Measurements from ENCODE around the gene DPEP1.
A peak's percentile ranks its signal among the peaks of the same experiment; 100 is the strongest.
"Not testable (repeated sequence)": the region's sequence is repeated elsewhere in the genome, so short reads cannot be mapped to it uniquely, and the experiment has no call there.

DPEP1 gene

GRCh38 chr16:89656435-89657121, 43.1 kb downstream of the DPEP1 start:
- no peak for DNase-seq

DNA sequence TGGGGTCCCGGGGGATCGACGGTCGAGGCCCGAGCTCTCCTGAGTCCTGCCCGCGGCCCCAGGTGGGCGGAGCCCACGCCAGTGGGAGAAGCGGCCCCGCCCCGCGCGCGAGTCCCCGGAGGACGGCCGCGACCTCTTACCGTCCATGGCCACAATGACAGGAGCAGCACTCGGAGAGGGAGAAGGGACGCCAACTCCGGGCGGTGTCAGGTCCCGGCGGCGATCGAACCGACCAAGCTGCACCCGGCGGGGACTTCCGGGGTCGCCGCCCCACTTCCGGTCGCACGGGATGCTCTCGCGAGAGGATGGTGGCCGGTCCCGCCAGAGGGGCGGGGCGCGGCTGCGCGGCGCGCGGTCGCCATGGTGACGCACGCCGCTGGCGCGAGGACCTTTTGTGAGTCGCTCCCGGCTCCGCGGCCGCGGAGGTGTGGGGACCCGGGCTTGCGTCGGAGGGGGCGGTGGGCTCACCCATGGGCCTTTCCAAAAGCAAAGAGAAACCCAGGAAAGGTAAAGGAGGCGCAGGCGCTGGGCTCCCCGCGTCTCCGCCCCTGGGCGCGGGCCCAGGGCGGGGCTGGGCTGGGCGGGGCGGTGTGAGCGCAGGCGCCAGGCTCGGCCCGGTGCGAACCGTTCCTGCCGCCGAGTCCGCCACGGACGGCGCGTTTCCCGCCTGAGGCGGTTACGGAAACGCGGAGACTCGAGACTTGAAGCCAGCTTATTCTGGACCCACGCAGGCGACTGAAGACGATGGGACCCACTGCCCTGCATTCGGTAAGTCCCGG, 44.2 kb downstream of the DPEP1 start, which contains the start of the genes CHMP1A and SPATA33:
TSS of gene CHMP1A (minus strand) at position 267 of the 779 bp plus-strand sequence. CDS start at position 147, 120 bp downstream.
TSS of gene SPATA33 (plus strand) at position 395 of the 779 bp plus-strand sequence. CDS start at position 471, 76 bp downstream.
- peak; percentile 39 for DNase-seq

- no peak for DNase-seq
Observed at GRCh38 chr16:89658221-89658879, 44.9 kb downstream of the DPEP1 start.

- no peak for DNase-seq
Observed at GRCh38 chr16:89660146-89660545, 46.7 kb downstream of the DPEP1 start.

- DNase-seq, result no peak
Observed at GRCh38 chr16:89661215-89661614, 47.8 kb downstream of the DPEP1 start.

DNA sequence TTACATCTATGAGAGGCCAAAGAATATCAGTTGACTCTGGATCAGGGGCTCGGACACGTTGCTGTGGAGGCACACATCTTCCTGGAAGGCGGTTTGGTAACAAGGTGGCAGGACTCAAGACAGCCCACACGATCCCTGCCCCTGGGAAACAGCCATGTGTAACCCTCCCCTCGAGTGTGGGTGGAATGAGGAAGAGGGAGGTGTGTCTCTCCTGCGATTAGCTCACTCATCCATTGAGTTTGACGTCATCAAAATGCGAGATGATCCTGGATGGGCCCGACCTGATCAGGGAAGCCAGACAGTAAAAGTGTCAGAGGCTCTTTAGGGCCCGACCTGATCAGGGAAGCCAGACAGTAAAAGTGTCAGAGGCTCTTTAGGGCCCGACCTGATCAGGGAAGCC, 50.8 kb downstream of the DPEP1 start:
- not testable (repeated sequence) for DNase-seq

GRCh38 chr16:89667000-89667399, 53.6 kb downstream of the DPEP1 start:
- DNase-seq, result not testable (repeated sequence)

DNA sequence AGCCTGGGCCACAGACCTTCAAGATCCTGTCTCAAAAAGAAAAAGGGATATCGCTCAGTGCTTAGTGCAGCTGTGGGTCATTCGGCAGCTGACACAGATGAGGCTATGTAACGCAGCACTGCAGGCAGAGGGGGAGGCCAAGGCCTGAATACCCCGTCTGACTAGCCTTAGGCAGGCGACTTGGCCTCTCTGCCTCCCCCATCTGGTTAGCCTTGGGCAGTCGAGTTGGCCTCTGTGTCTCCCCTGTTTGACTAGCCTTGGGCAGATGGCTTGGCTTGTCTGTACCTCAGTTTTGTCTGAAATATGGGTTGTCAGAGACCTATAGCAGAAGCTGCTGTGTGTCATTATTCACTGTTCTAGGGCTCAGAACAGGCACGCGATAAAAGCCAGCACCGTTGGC, 54.2 kb downstream of the DPEP1 start:
- no peak for DNase-seq

GRCh38 chr16:89668790-89669158, 55.3 kb downstream of the DPEP1 start:
- DNase-seq, result no peak

DNA sequence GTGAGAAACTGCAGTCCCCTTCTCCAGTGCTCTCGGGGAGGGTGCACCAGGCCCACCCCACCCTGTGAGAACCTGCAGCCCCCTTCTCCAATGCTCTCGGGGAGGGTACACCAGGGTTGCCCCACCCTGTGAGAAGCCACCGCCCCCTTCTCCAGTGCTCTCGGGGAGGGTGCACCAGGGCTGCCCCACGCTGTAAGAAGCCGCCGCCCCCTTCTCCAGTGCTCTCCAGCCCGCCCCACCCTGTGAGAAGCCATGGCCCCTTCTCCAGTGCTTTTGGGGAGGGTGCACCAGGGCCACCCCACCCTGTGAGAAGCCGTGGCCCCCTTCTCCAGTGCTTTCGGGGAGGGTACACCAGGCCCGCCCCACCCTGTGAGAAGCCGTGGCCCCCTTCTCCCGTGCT, 56.3 kb downstream of the DPEP1 start:
- DNase-seq, result no peak

DNA sequence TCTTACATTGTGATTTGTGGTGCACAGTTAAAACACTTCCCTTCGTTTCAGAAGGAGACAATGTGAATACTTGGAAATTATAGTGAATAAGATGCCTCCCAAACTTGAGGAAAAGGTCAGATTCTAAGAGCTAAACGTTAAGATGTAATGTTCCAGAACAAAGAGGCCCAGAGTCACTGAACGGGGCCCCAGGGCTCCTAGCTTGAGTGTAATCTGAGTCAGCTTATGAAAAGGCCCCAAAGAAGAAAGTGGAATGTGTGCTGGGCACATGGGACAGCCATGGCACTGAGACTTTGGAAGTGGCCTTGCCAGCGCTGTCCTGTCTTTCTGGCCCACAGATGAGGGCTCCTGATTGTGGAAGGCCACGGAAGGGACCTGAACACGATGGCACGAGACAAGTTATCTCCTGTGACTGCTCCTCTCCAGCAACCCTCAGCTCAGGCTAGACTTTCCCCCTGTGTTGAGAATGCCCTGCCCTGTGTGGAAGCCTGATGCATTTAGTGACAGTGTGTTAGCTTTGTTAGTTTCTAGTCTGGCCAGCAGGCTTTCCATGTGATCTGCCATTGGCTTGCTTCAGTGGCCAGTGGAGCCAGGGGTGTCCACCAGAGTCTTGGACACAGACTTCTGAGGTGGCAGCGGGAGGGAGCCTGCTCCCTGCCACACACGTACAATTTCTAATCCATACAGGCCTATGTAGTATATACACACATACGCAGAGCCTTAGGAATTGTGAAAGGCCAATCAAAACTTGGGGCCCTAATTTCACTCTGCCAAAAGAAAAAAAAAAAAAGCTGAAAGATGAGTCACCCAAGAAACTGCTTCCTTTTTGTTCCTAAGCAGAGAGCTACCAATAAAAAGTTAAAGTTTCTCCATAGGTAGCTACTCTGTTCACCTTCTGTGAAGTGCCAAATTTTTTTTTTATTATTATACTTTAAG, 57.3 kb downstream of the DPEP1 start:
- no peak for DNase-seq

DNA sequence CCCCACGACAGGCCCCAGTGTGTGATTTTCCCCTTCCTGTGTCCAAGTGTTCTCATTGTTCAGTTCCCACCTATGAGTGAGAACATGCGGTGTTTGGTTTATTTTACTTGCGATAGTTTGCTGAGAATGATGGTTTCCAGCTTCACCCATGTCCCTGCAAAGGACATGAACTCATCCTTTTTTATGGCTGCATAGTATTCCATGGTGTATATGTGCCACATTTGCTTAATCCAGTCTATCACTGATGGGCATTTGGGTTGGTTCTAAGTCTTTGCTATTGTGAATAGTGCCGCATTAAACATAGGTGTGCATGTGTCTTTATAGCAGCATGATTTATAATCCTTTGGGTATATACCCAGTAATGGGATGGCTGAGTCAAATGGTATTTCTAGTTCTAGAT, 58.1 kb downstream of the DPEP1 start:
- DNase-seq, result not testable (repeated sequence)

- DNase-seq, result no peak
Observed at GRCh38 chr16:89672177-89672941, 58.9 kb downstream of the DPEP1 start.

- no peak for DNase-seq
Observed at GRCh38 chr16:89678258-89678657, 64.8 kb downstream of the DPEP1 start.

DNA sequence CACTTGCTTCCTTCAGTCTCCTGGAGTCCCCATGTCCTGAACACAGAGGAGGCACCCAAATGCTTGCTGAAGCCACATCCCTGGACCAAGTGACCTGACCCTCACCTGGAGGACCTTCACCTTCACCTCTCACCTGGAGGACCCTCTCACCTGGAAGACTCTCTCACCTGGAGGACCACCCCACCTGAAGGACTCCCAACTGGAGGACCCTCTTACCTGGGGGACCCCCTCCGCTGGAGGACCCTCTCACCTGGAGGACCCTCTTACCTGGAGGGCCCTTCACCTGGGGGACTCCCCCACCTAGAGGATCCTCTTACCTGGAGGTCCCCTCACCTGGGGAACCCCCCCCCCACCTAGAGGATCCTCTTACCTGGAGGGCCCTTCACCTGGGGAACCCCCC, 72.5 kb downstream of the DPEP1 start:
- no peak for DNase-seq

DNA sequence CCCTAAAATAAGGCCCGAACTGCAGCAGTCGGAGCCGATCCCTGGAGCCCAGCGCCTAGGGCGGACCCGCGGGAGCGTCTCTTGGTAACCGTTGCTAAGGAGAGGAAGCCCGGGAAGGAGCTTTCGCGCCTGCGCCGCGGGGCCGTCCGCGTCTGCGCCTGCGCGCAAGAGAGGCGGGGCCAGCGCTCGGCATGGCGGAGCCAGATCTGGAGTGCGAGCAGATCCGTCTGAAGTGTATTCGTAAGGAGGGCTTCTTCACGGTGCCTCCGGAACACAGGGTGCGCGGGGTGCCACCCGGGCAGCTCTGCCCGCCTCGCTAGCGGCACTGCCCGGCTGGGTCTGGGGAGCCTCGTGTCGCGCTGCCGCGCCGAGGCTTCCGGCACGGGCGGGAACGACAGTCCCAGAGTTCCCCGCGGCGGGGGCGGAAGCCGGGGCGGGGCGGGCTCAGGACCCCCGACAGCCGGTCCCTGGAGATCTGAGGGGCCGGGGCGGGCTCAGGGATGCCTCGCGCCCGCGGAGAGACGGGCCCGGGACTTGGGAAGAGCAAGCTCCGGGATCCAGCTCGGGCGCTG, 73.2 kb downstream of the DPEP1 start, which contains the start of gene CDK10:
TSS of gene CDK10 (plus strand) at position 170 of the 572 bp plus-strand sequence. CDS start at position 192, 22 bp downstream.
- DNase-seq, result peak; percentile 56

DNA sequence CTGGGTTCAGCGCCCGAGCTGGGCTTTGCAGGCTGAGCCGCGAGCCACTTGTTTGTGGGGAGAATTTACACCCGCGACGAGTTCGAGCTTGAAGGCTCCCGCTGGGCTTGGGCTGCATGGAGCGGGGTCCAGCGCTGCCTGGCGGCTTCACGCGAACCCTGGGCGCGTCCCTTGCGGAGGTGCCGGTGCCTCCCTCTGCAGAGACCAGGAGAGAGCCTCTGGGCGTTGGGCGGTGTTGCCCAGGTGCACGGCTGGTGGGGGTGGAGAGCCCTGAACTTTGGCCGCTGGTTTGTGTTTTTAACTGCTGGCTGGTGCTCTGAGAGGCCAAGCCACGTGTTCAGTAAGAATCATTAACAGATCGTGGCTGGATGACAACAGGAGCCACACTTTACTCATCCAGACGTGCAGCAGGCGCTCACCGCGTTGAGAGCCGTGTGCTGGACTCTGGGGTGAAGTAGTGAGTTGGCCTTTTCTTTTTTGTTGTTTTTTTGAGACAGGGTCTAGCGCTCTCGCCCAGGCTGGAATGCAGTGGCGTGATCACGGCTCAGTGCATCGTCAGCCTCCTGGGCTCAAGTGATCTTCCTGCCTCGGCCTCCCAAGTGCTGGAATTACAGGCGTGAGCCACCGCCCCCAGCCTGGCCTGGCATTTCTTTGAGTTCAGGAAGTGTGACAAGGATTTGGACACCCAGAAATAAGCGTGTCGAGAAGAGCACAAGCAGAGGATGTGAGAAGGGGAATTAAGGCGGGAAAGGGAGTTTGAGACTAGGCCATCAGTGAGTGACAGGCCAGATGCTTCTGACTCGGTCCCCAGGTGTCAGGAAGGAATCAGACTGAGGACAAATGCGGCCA, 73.9 kb downstream of the DPEP1 start:
- no peak for DNase-seq
